CD14-positive monocyte (primary cell): ENCODE data around the gene MAD1L1. TPM values are rescaled to one million over a fixed set of nuclear protein-coding genes. Genes with fewer than 3 reads are reported as not detected.

Experiments used
- DNase-seq, 3 donors: peaks; one replicate each; pipeline ENCODE4 v3.0.0-alpha.2; 2011 to 2022
- H2AFZ ChIP-seq: 2 replicates; pipeline ENCODE4 v1.6.0; 2012; ENCODE audit warnings: mild to moderate bottlenecking, low read depth, low read length, inconsistent platforms; ENCODE audit not compliant: insufficient read depth, poor library complexity, severe bottlenecking
- H3K27ac ChIP-seq, 2 donors: 1 replicate in 1 of 2; 2 replicates in 1 of 2; pipeline ENCODE4 v1.5.1; 2012 to 2013; ENCODE audit warnings: low read length in 2 of 2, control low read depth in 1 of 2, inconsistent platforms in 1 of 2, low read depth in 1 of 2, mild to moderate bottlenecking in 1 of 2
- H3K27me3 ChIP-seq, 2 donors: one replicate each; pipeline versions ENCODE4 v1.6.0 to v1.6.1; 2011 to 2013; ENCODE audit warnings: low read length in 2 of 2; ENCODE audit not compliant: control insufficient read depth in 2 of 2, insufficient read depth in 2 of 2
- H3K36me3 ChIP-seq, 2 donors: replicated peaks in 1 of 2; 1 replicate in 1 of 2; 2 replicates in 1 of 2; pipeline versions ENCODE4 v1.5.1 to v1.6.1; 2012 to 2013; ENCODE audit warnings: low read length in 2 of 2, control low read depth in 1 of 2, inconsistent platforms in 1 of 2, mild to moderate bottlenecking in 1 of 2; ENCODE audit not compliant: insufficient read depth in 2 of 2, control insufficient read depth in 1 of 2
- H3K4me1 ChIP-seq, 2 donors: 1 replicate in 1 of 2; 2 replicates in 1 of 2; pipeline versions ENCODE4 v1.5.1 to v1.6.1; 2012 to 2013; ENCODE audit warnings: low read length in 2 of 2, control low read depth in 1 of 2, inconsistent platforms in 1 of 2, mild to moderate bottlenecking in 1 of 2, moderate library complexity in 1 of 2; ENCODE audit not compliant: insufficient read depth in 2 of 2, control insufficient read depth in 1 of 2
- H3K4me2 ChIP-seq: replicated peaks from 2 replicates; pipeline ENCODE3; 2012; ENCODE audit warnings: low read length, moderate library complexity, mild to moderate bottlenecking; ENCODE audit not compliant: poor library complexity, severe bottlenecking; ENCODE audit errors: extremely low read depth
- H3K4me3 ChIP-seq, 3 experiments: fragments of 200-600 bp in 1 of 3; sonication (generic) in 1 of 3; replicated peaks in 1 of 3; 1 replicate in 2 of 3; 2 replicates in 1 of 3; pipeline ENCODE4 v1.5.1; 2011 to 2013; ENCODE audit warnings: low read length in 3 of 3, mild to moderate bottlenecking in 3 of 3, control low read depth in 2 of 3, low read depth in 2 of 3, inconsistent platforms in 1 of 3, moderate library complexity in 1 of 3
- H3K79me2 ChIP-seq: 2 replicates; pipeline ENCODE4 v1.6.0; 2012; ENCODE audit warnings: mild to moderate bottlenecking, control low read depth, inconsistent platforms, low read length, moderate library complexity; ENCODE audit not compliant: insufficient read depth
- H3K9ac ChIP-seq: 2 replicates; pipeline ENCODE4 v1.6.0; 2017; ENCODE audit warnings: low read length, mild to moderate bottlenecking; ENCODE audit not compliant: insufficient read depth, poor library complexity, severe bottlenecking
- H3K9me3 ChIP-seq, 2 donors: replicated peaks in 1 of 2; 1 replicate in 1 of 2; 2 replicates in 1 of 2; pipeline versions ENCODE4 v1.5.1 to v1.6.1; 2012 to 2013; ENCODE audit warnings: low read length in 2 of 2, control low read depth in 1 of 2; ENCODE audit not compliant: control insufficient read depth in 1 of 2, insufficient read depth in 1 of 2
- H4K20me1 ChIP-seq: 2 replicates; pipeline ENCODE4 v1.6.0; 2012; ENCODE audit warnings: mild to moderate bottlenecking, low read length, control low read depth, moderate library complexity; ENCODE audit not compliant: insufficient read depth
- H3K27ac Mint-ChIP-seq, 7 donors: one replicate each; pipeline ENCODE4 v1.8.0; 2020; ENCODE audit warnings: mild to moderate bottlenecking in 7 of 7, mixed read lengths in 7 of 7, moderate library complexity in 6 of 7, inconsistent platforms in 2 of 7
- H3K27me3 Mint-ChIP-seq, 3 donors: one replicate each; pipeline ENCODE4 v1.8.0; 2021 to 2022; ENCODE audit warnings: low read depth in 3 of 3, mild to moderate bottlenecking in 3 of 3, mixed read lengths in 3 of 3, moderate library complexity in 3 of 3, inconsistent platforms in 1 of 3
- H3K36me3 Mint-ChIP-seq, 2 donors: one replicate each; pipeline ENCODE4 v1.8.0; 2020; ENCODE audit warnings: mixed read lengths in 2 of 2, inconsistent platforms in 1 of 2, mild to moderate bottlenecking in 1 of 2
- H3K4me1 Mint-ChIP-seq: one replicate; pipeline ENCODE4 v1.8.0; 2020; ENCODE audit warnings: mild to moderate bottlenecking, mixed read lengths
- H3K4me3 Mint-ChIP-seq, 2 donors: one replicate each; pipeline ENCODE4 v1.8.0; 2020; ENCODE audit warnings: mild to moderate bottlenecking in 2 of 2, mixed read lengths in 2 of 2, moderate library complexity in 1 of 2
- H3K9me3 Mint-ChIP-seq, 7 donors: one replicate each; pipeline ENCODE4 v1.8.0; 2020 to 2022; ENCODE audit warnings: mixed read lengths in 7 of 7, mild to moderate bottlenecking in 6 of 7, moderate library complexity in 6 of 7, inconsistent platforms in 2 of 7
- WGBS: methylation state at CpG from one replicate; pipeline ENCODE4 v1.1.5; 2013; ENCODE audit warnings: missing lambda C conversion rate; ENCODE audit not compliant: insufficient coverage; 5-methylcytosine and 5-hydroxymethylcytosine counted together
- intact Hi-C, 2 donors: fragments of 100-400 bp; cut with micrococcal nuclease; formaldehyde crosslinking; loops; one replicate each; pipeline versions ENCODE4 v1.15.0 to v1.15.1; 2023
- polyA plus RNA-seq, 3 donors: library from polyadenylated mRNA; depleted of rRNA in 1 of 3; unstranded in 2 of 3; stranded (reverse) in 1 of 3; fragments of 300-500 nt in 2 of 3; fragments of >200 nt in 1 of 3; fragmentation: Illumina TruSeq in 2 of 3; gene quantifications; 1 replicate in 2 of 3; 2 replicates in 1 of 3; pipeline ENCODE4 v1.2.3, GENCODE V29; 2012 to 2021
- TF ChIP-seq, protein P1 (sequence below): fragments of 200-600 bp; IDR thresholded peaks from one replicate; pipeline ENCODE4 v1.8.0; 2022; ENCODE audit warnings: antibody characterized with exemption, mild to moderate bottlenecking

MAD1L1 gene
- polyA plus RNA-seq, 3 donors: 22.0 to 39.4 (median 33.2) TPM

GRCh38 chr7:1889091-1889490 is 343.7 kb downstream of the MAD1L1 start:
- Histone ChIP-seq H3K36me3 (peaks cover 19 to 61% of the 10 kb centered on the region in 2 donors), H4K20me1 (peaks cover 92% of the 10 kb centered on the region), H3K4me1 (no peaks in the 10 kb centered on the region), H3K9me3 (peaks cover 11 to 18% of the 10 kb centered on the region in 2 donors), H3K27ac (no peak overlapping the region), H3K9ac (no peak overlapping the region), H2AFZ (no peak overlapping the region), H3K4me2 (no peak overlapping the region), H3K79me2 (no peaks in the 10 kb centered on the region), H3K27me3 (no peaks in the 10 kb centered on the region), H3K4me3 (no peak overlapping the region)
- intact Hi-C loops: no loop called here
- Mint-ChIP-seq H3K27me3 (peaks cover 0 to 2% (median 0%) of the 10 kb centered on the region in 3 donors), H3K27ac (no peak overlapping the region), H3K9me3 (peaks cover 2 to 13% (median 5%) of the 10 kb centered on the region in 7 donors), H3K36me3 (peaks cover 42 to 44% of the 10 kb centered on the region in 2 donors), H3K4me1 (peaks cover 8% of the 10 kb centered on the region), H3K4me3 (no peak overlapping the region)
- 100% methylated on average over 8 of the region's 11 CpGs for WGBS
- no peak for DNase-seq
- TF ChIP-seq, protein P1, sequence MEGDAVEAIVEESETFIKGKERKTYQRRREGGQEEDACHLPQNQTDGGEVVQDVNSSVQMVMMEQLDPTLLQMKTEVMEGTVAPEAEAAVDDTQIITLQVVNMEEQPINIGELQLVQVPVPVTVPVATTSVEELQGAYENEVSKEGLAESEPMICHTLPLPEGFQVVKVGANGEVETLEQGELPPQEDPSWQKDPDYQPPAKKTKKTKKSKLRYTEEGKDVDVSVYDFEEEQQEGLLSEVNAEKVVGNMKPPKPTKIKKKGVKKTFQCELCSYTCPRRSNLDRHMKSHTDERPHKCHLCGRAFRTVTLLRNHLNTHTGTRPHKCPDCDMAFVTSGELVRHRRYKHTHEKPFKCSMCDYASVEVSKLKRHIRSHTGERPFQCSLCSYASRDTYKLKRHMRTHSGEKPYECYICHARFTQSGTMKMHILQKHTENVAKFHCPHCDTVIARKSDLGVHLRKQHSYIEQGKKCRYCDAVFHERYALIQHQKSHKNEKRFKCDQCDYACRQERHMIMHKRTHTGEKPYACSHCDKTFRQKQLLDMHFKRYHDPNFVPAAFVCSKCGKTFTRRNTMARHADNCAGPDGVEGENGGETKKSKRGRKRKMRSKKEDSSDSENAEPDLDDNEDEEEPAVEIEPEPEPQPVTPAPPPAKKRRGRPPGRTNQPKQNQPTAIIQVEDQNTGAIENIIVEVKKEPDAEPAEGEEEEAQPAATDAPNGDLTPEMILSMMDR: no peak

DNA sequence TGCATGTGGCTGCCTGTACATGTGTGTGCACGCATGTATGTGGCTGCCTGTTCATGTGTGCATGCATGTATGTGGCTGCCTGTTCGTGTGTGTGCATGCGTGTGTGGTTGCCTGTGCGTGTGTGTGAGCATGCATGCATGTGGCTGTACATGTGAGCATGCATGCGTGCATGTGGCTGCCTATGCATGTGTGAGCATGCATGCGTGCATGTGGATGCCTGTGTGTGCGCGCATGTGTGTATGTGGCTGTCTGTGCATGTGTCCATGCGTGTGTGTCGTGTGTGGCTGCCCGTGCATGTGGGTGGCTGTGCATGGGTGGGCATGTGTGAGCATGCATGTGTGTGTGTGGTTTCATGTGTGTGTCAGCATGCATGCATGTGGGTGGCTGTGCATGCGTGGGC is 344.3 kb downstream of the MAD1L1 start:
- 96% methylated on average over 12 of the region's 12 CpGs for WGBS
- intact Hi-C loops: no loop called here
- TF ChIP-seq, protein P1: no peak
- no peak overlapping the region for H2AFZ ChIP-seq
- H3K4me2 ChIP-seq: no peak overlapping the region
- peaks cover 2 to 13% (median 5%) of the 10 kb centered on the region in 7 donors for H3K9me3 Mint-ChIP-seq
- no peak overlapping the region for H3K4me3 Mint-ChIP-seq
- H3K9me3 ChIP-seq: peaks cover 11 to 18% of the 10 kb centered on the region in 2 donors
- H3K27ac Mint-ChIP-seq: no peak overlapping the region
- no peaks in the 10 kb centered on the region for H3K27me3 ChIP-seq
- H4K20me1 ChIP-seq: peaks cover 92% of the 10 kb centered on the region
- H3K4me1 ChIP-seq: no peaks in the 10 kb centered on the region
- H3K27me3 Mint-ChIP-seq: peaks cover 0 to 2% (median 0%) of the 10 kb centered on the region in 3 donors
- H3K27ac ChIP-seq: no peak overlapping the region
- peaks cover 19 to 55% of the 10 kb centered on the region in 2 donors for H3K36me3 ChIP-seq
- H3K4me3 ChIP-seq: no peak overlapping the region
- no peak for DNase-seq
- peaks cover 38% of the 10 kb centered on the region in 2 donors for H3K36me3 Mint-ChIP-seq
- H3K79me2 ChIP-seq: no peaks in the 10 kb centered on the region
- H3K4me1 Mint-ChIP-seq: peaks cover 11% of the 10 kb centered on the region
- H3K9ac ChIP-seq: no peak overlapping the region
